Right atrium auricular region (tissue), 2 donors: ENCODE data around the gene GRK5. TPM values are rescaled to one million over a fixed set of nuclear protein-coding genes. Genes with fewer than 3 reads are reported as not detected.

Source experiments
- DNase-seq: peaks from one replicate; pipeline ENCODE4 v3.0.0-alpha.2; 2019; ENCODE audit warnings: low spot score
- H3K27ac ChIP-seq, 2 donors: fragments of 200-600 bp; sonication (generic); 1 replicate in 1 of 2; 2 replicates in 1 of 2; pipeline ENCODE4 v1.5.1; 2016 to 2019
- H3K27me3 ChIP-seq, 2 donors: fragments of 200-600 bp; sonication (generic); one replicate each; pipeline versions ENCODE4 v1.5.1 to v1.6.0; 2017 to 2019
- H3K36me3 ChIP-seq: fragments of 200-600 bp; sonication (generic); one replicate; pipeline ENCODE4 v1.5.1; 2016
- H3K4me1 ChIP-seq, 2 donors: fragments of 200-600 bp; sonication (generic); one replicate each; pipeline versions ENCODE4 v1.5.1 to v1.6.0; 2017 to 2019
- H3K4me3 ChIP-seq, 2 donors: fragments of 200-600 bp; sonication (generic); 1 replicate in 1 of 2; 2 replicates in 1 of 2; pipeline ENCODE4 v1.5.1; 2017 to 2019; ENCODE audit warnings: mild to moderate bottlenecking in 1 of 2, moderate library complexity in 1 of 2
- H3K9me3 ChIP-seq, 2 donors: fragments of 200-600 bp; sonication (generic); one replicate each; pipeline ENCODE4 v1.5.1; 2019
- CTCF ChIP-seq, 2 donors: fragments of 200-600 bp; sonication (generic); IDR thresholded peaks; one replicate each; pipeline ENCODE4 v1.5.1; 2019; ENCODE audit warnings: antibody characterized with exemption in 2 of 2
- total RNA-seq, 2 donors: library from RNA; depleted of rRNA; stranded (reverse); fragments of >200 nt; gene quantifications; one replicate each; pipeline ENCODE4 v1.1.0, GENCODE V29; 2016

GRK5 gene
- total RNA-seq, 2 donors from 2014 or later: 19.2 to 53.8 TPM

- TF ChIP-seq CTCF (IDR thresholded peaks at IDR 0.05): no peak
- DNase-seq: no peak
These were observed 202.0 kb downstream of the GRK5 start for GRCh38 chr10:119409385-119409784.

GRCh38 chr10:119409906-119410305 lies 202.5 kb downstream of the GRK5 start:
- TF ChIP-seq CTCF (IDR thresholded peaks at IDR 0.05): no peak
- no peaks in the 10 kb centered on the region for H3K9me3 ChIP-seq
- no peak overlapping the region for H3K4me3 ChIP-seq
- no peaks in the 10 kb centered on the region for H3K27me3 ChIP-seq
- peak; percentile 87 for DNase-seq
- peaks cover 0 to 70% of the 10 kb centered on the region in 2 donors for H3K4me1 ChIP-seq
- H3K27ac ChIP-seq: peak overlapping the region; percentile 58 to 68
- H3K36me3 ChIP-seq: no peaks in the 10 kb centered on the region

More at GRCh38 chr10:119409385-119409784, 202.0 kb downstream of the GRK5 start:
- Histone ChIP-seq H3K9me3 (no peaks in the 10 kb centered on the region), H3K4me3 (no peak overlapping the region), H3K27me3 (no peaks in the 10 kb centered on the region), H3K36me3 (no peaks in the 10 kb centered on the region), H3K27ac (peak overlapping the region; percentile 58 to 68), H3K4me1 (peaks cover 0 to 75% of the 10 kb centered on the region in 2 donors)

- Histone ChIP-seq H3K4me3 (no peak overlapping the region), H3K9me3 (no peaks in the 10 kb centered on the region), H3K36me3 (no peaks in the 10 kb centered on the region), H3K27me3 (no peaks in the 10 kb centered on the region), H3K27ac (peak overlapping the region; percentile 58 to 68), H3K4me1 (peaks cover 0 to 70% of the 10 kb centered on the region in 2 donors)
- no peak for TF ChIP-seq CTCF (IDR thresholded peaks at IDR 0.05)
- DNase-seq: no peak
These were observed 203.2 kb downstream of the GRK5 start for GRCh38 chr10:119410361-119411116.

- no peak for TF ChIP-seq CTCF (IDR thresholded peaks at IDR 0.05)
- H3K27me3 ChIP-seq: no peaks in the 10 kb centered on the region
- peaks cover 0 to 72% of the 10 kb centered on the region in 2 donors for H3K4me1 ChIP-seq
These were observed 205.1 kb downstream of the GRK5 start for GRCh38 chr10:119412244-119413092.

GRCh38 chr10:119413093-119413453 lies 205.7 kb downstream of the GRK5 start:
- Histone ChIP-seq H3K4me1 (peaks cover 0 to 72% of the 10 kb centered on the region in 2 donors), H3K27ac (peak overlapping the region; percentile 65 to 68), H3K4me3 (no peak overlapping the region), H3K27me3 (no peaks in the 10 kb centered on the region), H3K36me3 (no peaks in the 10 kb centered on the region), H3K9me3 (no peaks in the 10 kb centered on the region)
- no peak for TF ChIP-seq CTCF (IDR thresholded peaks at IDR 0.05)
- DNase-seq: no peak

More at GRCh38 chr10:119412244-119413092, 205.1 kb downstream of the GRK5 start:
- Histone ChIP-seq H3K9me3 (no peaks in the 10 kb centered on the region), H3K36me3 (no peaks in the 10 kb centered on the region), H3K4me3 (no peak overlapping the region), H3K27ac (peak overlapping the region; percentile 65 to 68)
- peak; percentile 77 for DNase-seq
